Vein endothelial cell (primary cell): Measurements from ENCODE around the gene RASGRP2. TPM values are rescaled to one million over a fixed set of nuclear protein-coding genes. Genes with fewer than 3 reads are reported as not detected.

Experiments
- total RNA-seq: library from RNA; depleted of rRNA; stranded (reverse); fragments of >200 nt; gene quantifications from 2 replicates; pipeline ENCODE4 v1.2.3, GENCODE V29; 2012

The RASGRP2 gene
- 0.98 and 1.1 TPM in 2 replicates for total RNA-seq

GRCh38 chr11:64743591-64744543, at the start of gene RASGRP2:
TSS of gene RASGRP2 (minus strand) at chr11:64744142. CDS start at chr11:64742866, 1,276 bp downstream.

GRCh38 chr11:64778473-64779298, 34.7 kb upstream of the RASGRP2 start, which contains the start of gene SF1:
TSS of gene SF1 (minus strand) at chr11:64778542. CDS start at chr11:64778392, 150 bp downstream.

GRCh38 chr11:64759722-64760719, 16.1 kb upstream of the RASGRP2 start, which contains the start of gene PYGM:
TSS of gene PYGM (minus strand) at chr11:64759974. CDS start at chr11:64759898, 76 bp downstream.

GRCh38 chr11:64723117-64723906, 20.6 kb downstream of the RASGRP2 start, which contains the start of gene NRXN2:
TSS of gene NRXN2 (minus strand) at chr11:64723197. CDS start at chr11:64713699, 9,498 bp downstream.

Other genes starting within 250 kb of the RASGRP2 start
- not detected in 2 replicates for gene SLC22A11, start 188.2 kb downstream of the RASGRP2 start, total RNA-seq
- gene SLC22A12, start 152.9 kb downstream of the RASGRP2 start, total RNA-seq: not detected in 2 replicates
- gene NRXN2, start 20.9 kb downstream of the RASGRP2 start, total RNA-seq: not detected in 2 replicates
- gene PYGM, start 15.8 kb upstream of the RASGRP2 start, total RNA-seq: 0.19 and 0.33 TPM in 2 replicates
- gene SF1, start 34.4 kb upstream of the RASGRP2 start, total RNA-seq: 143 and 146 TPM in 2 replicates
- gene MAP4K2, start 59.1 kb upstream of the RASGRP2 start, total RNA-seq: 43.7 and 66.3 TPM in 2 replicates
- gene MEN1, start 66.4 kb upstream of the RASGRP2 start, total RNA-seq: 21.7 and 26.5 TPM in 2 replicates
- 0.33 and 0.38 TPM in 2 replicates for gene CDC42BPG, start 100.5 kb upstream of the RASGRP2 start, total RNA-seq
- gene EHD1, start 134.5 kb upstream of the RASGRP2 start, total RNA-seq: 97.7 and 129 TPM in 2 replicates
- gene ATG2A, start 173.1 kb upstream of the RASGRP2 start, total RNA-seq: 19.1 and 19.3 TPM in 2 replicates
- gene PPP2R5B, start 180.5 kb upstream of the RASGRP2 start, total RNA-seq: 10.8 and 12.4 TPM in 2 replicates
- gene GPHA2, start 191.8 kb upstream of the RASGRP2 start, total RNA-seq: not detected in 2 replicates
- not detected in 2 replicates for gene MAJIN, start 228.0 kb upstream of the RASGRP2 start, total RNA-seq